Fibroblast of lung (primary cell): Measurements from ENCODE around the gene TUBB4B. TPM values are rescaled to one million over a fixed set of nuclear protein-coding genes. Genes with fewer than 3 reads are reported as not detected.
A peak's percentile ranks its signal among the peaks of the same experiment; 100 is the strongest.

Experiments
- DNase-seq, 2 donors: peaks; one replicate each; pipeline versions ENCODE4 v3.0.0 to v3.0.0-alpha.2; 2010; ENCODE audit warnings: low read depth in 2 of 2
- H2AFZ ChIP-seq: 2 replicates; pipeline ENCODE4 v1.5.1; 2012; ENCODE audit warnings: low read length, control low read depth, inconsistent platforms
- H3K27ac ChIP-seq: 2 replicates; pipeline ENCODE4 v1.5.1; 2011; ENCODE audit warnings: low read length, control low read depth; ENCODE audit not compliant: insufficient read depth
- H3K27me3 ChIP-seq: 2 replicates; pipeline ENCODE4 v1.5.1; 2011; ENCODE audit warnings: mild to moderate bottlenecking, low read length; ENCODE audit not compliant: control insufficient read depth, insufficient read depth
- H3K36me3 ChIP-seq: 2 replicates; pipeline ENCODE4 v1.5.1; 2011; ENCODE audit warnings: low read length; ENCODE audit not compliant: control insufficient read depth, insufficient read depth
- H3K4me1 ChIP-seq: 2 replicates; pipeline ENCODE4 v1.5.1; 2011; ENCODE audit warnings: low read length; ENCODE audit not compliant: control insufficient read depth, insufficient read depth; ENCODE audit errors: extremely low read depth
- H3K4me2 ChIP-seq: 2 replicates; pipeline ENCODE4 v1.5.1; 2011; ENCODE audit warnings: low read length, control low read depth; ENCODE audit not compliant: insufficient read depth; ENCODE audit errors: extremely low read depth
- H3K4me3 ChIP-seq, 4 experiments: fragments of 200-600 bp in 1 of 4; sonication (generic) in 1 of 4; replicated peaks in 1 of 4; 2 replicates each; pipeline ENCODE4 v1.5.1; 2011 to 2016; ENCODE audit warnings: low read length in 4 of 4, low read depth in 3 of 4, mild to moderate bottlenecking in 3 of 4, control low read depth in 2 of 4, inconsistent platforms in 1 of 4, mixed read lengths in 1 of 4; ENCODE audit not compliant: insufficient read depth in 1 of 4; ENCODE audit errors: control extremely low read depth in 1 of 4
- H3K79me2 ChIP-seq: 2 replicates; pipeline ENCODE4 v1.5.1; 2012; ENCODE audit warnings: mild to moderate bottlenecking, low read length, inconsistent platforms; ENCODE audit not compliant: control insufficient read depth, insufficient read depth
- H3K9ac ChIP-seq: 2 replicates; pipeline ENCODE4 v1.5.1; 2011; ENCODE audit warnings: mild to moderate bottlenecking, low read length, control low read depth; ENCODE audit not compliant: insufficient read depth
- H3K9me3 ChIP-seq: 2 replicates; pipeline ENCODE4 v1.5.1; 2012; ENCODE audit warnings: low read depth, low read length; ENCODE audit not compliant: control insufficient read depth, insufficient read depth
- H4K20me1 ChIP-seq: 2 replicates; pipeline ENCODE4 v1.5.1; 2011; ENCODE audit warnings: low read length; ENCODE audit not compliant: control insufficient read depth, insufficient read depth; ENCODE audit errors: extremely low read depth
- EZH2 ChIP-seq: IDR thresholded peaks from 2 replicates; pipeline ENCODE4 v1.5.1; 2012; ENCODE audit warnings: low read length, control low read depth, mild to moderate bottlenecking; ENCODE audit errors: missing control alignments
- polyA plus RNA-seq, 2 donors: library from polyadenylated mRNA; depleted of rRNA in 1 of 2; stranded (reverse) in 1 of 2; unstranded in 1 of 2; fragments of >200 nt; gene quantifications; 2 replicates each; pipeline ENCODE4 v1.2.1, GENCODE V29; 2011 to 2012; ENCODE audit warnings: missing spikeins in 1 of 2
- total RNA-seq: library from RNA; depleted of rRNA; stranded (reverse); fragments of >200 nt; gene quantifications from 2 replicates; pipeline ENCODE4 v1.2.1, GENCODE V29; 2014
- TF ChIP-seq, protein P1 (sequence below), 2 donors: IDR thresholded peaks in 1 of 2; conservative IDR thresholded peaks in 1 of 2; 1 replicate in 1 of 2; 2 replicates in 1 of 2; pipeline ENCODE4 v1.5.1; 2011 to 2012; ENCODE audit warnings: low read length in 2 of 2, control low read depth in 1 of 2, inconsistent platforms in 1 of 2, low read depth in 1 of 2, mild to moderate bottlenecking in 1 of 2

Gene TUBB4B
- total and polyA plus RNA-seq, 2 donors (not counting 1 experiment from before 2014, with no cell fraction given), result 111 to 332 TPM

DNA sequence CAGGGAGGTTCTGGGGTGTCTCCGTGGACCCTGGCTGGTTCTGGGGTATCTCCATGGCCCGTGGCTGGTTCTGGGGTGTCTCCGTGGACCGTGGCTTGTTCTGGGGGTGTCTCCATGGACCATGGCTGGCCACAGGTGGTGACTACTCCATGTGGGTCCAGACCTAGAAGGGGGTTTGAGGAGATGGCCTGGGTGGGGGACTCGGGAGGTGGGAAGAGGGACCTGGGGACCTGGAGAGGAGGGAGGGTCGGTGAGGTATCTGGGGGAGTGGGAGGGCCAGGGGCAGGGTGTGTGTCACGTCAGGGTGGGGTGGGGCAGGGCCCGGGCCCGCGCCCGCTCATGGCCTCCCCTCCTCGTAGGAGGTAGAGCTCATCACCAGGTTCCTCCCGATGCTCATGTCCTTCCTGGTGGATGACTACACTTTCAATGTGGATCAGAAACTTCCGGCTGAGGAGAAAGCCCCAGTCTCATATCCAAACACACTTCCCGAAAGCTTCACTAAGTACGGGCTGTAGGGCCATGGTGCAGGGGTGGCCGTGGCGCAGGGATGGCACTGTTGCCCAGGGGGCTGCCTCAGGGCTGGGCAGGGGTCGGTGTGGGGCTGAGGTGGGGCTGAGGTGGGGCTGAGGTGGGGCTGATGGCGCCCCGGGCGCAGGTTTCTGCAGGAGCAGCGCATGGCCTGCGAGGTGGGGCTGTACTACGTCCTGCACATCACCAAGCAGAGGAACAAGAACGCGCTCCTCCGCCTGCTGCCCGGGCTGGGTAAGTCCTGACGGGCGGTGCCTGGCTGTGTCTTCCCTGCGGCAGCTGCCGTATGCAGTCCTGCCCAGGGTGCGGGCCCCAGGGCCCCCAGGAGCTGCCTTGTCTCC, 25.7 kb downstream of the TUBB4B start:
- no peak for DNase-seq
- H3K4me3 ChIP-seq, result no peak overlapping the region

GRCh38 chr9:137267933-137268355, 26.9 kb downstream of the TUBB4B start:
- Histone ChIP-seq H2AFZ (no peak overlapping the region), H3K27me3 (no peaks in the 10 kb centered on the region), H3K4me3 (no peak overlapping the region), H3K9ac (no peak overlapping the region), H3K4me1 (peaks cover 11% of the 10 kb centered on the region), H3K9me3 (no peaks in the 10 kb centered on the region), H3K4me2 (no peak overlapping the region), H3K79me2 (no peaks in the 10 kb centered on the region), H3K27ac (peak overlapping the region; percentile 67), H4K20me1 (no peaks in the 10 kb centered on the region), H3K36me3 (peaks cover 42% of the 10 kb centered on the region)
- TF ChIP-seq EZH2, result no peak
- TF ChIP-seq, protein P1, sequence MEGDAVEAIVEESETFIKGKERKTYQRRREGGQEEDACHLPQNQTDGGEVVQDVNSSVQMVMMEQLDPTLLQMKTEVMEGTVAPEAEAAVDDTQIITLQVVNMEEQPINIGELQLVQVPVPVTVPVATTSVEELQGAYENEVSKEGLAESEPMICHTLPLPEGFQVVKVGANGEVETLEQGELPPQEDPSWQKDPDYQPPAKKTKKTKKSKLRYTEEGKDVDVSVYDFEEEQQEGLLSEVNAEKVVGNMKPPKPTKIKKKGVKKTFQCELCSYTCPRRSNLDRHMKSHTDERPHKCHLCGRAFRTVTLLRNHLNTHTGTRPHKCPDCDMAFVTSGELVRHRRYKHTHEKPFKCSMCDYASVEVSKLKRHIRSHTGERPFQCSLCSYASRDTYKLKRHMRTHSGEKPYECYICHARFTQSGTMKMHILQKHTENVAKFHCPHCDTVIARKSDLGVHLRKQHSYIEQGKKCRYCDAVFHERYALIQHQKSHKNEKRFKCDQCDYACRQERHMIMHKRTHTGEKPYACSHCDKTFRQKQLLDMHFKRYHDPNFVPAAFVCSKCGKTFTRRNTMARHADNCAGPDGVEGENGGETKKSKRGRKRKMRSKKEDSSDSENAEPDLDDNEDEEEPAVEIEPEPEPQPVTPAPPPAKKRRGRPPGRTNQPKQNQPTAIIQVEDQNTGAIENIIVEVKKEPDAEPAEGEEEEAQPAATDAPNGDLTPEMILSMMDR (conservative IDR thresholded peaks at IDR 0.05 in 1 of 2, IDR thresholded peaks at IDR 0.05 in 1 of 2; ENCODE audit: low read depth in 1 of 2, low read length in 2 of 2), result no peak
- no peak for DNase-seq

More for the DNA sequence above, 25.7 kb downstream of the TUBB4B start:
- no peak overlapping the region for H3K4me2 ChIP-seq
- H3K9me3 ChIP-seq, result no peaks in the 10 kb centered on the region
- no peaks in the 10 kb centered on the region for H4K20me1 ChIP-seq
- H3K4me1 ChIP-seq, result peaks cover 11% of the 10 kb centered on the region
- no peak overlapping the region for H3K9ac ChIP-seq
- no peaks in the 10 kb centered on the region for H3K27me3 ChIP-seq
- peaks cover 36% of the 10 kb centered on the region for H3K36me3 ChIP-seq
- no peaks in the 10 kb centered on the region for H3K79me2 ChIP-seq
- no peak overlapping the region for H3K27ac ChIP-seq
- TF ChIP-seq EZH2, result no peak
- TF ChIP-seq, protein P1 (conservative IDR thresholded peaks at IDR 0.05 in 1 of 2, IDR thresholded peaks at IDR 0.05 in 1 of 2; ENCODE audit: low read depth in 1 of 2, low read length in 2 of 2), result no peak
- H2AFZ ChIP-seq, result no peak overlapping the region

DNA sequence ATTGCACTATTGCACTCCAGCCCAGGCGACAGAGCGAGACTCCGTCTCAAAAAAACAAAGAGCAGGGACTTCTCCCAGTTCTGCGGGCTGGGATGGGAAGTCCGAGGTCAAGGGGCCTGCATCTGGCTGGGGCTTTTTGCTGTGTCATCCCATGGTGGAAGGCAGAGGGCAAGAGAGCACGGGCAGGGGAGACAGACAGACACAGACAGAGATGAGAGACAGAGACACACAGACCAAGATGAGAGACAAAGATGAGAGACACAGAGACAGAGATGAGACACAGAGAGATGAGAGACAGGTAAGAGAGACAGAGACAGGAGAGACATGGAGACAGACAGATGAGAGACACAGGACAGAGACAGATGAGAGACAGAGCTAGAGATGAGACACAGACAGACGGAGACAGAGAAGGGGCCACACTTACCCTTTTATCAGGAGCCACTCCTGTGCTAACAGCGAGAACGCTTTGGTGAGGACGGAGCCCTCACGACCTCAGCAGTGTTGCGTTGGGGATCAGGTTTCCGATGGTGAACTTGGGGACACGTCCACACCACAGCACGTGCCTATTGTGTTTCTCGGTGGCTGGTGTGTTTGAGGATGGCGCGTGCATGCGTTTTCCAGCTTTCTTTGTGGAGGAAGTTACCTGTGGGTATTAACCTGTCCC, 27.6 kb downstream of the TUBB4B start:
- Histone ChIP-seq H3K27ac (peak overlapping the region; percentile 67), H2AFZ (no peak overlapping the region), H3K4me2 (peak overlapping the region; percentile 8), H3K27me3 (no peaks in the 10 kb centered on the region), H3K4me3 (no peak overlapping the region), H3K4me1 (peaks cover 11% of the 10 kb centered on the region), H4K20me1 (no peaks in the 10 kb centered on the region), H3K36me3 (peaks cover 44% of the 10 kb centered on the region), H3K9ac (no peak overlapping the region), H3K79me2 (no peaks in the 10 kb centered on the region), H3K9me3 (no peaks in the 10 kb centered on the region)
- DNase-seq, result no peak
- no peak for TF ChIP-seq EZH2
- TF ChIP-seq, protein P1 (conservative IDR thresholded peaks at IDR 0.05 in 1 of 2, IDR thresholded peaks at IDR 0.05 in 1 of 2; ENCODE audit: low read depth in 1 of 2, low read length in 2 of 2), result no peak
